ENCODE measurements around the gene MFN2. TPM values are rescaled to one million over a fixed set of nuclear protein-coding genes. Genes with fewer than 3 reads are reported as not detected.

Gene MFN2
- total and polyA plus RNA-seq, 9 of the 15 experiments (the other 6 are each of a cell fraction or from before 2014, with no cell fraction given): 10.5 to 158 (median 87.1) TPM

DNA sequence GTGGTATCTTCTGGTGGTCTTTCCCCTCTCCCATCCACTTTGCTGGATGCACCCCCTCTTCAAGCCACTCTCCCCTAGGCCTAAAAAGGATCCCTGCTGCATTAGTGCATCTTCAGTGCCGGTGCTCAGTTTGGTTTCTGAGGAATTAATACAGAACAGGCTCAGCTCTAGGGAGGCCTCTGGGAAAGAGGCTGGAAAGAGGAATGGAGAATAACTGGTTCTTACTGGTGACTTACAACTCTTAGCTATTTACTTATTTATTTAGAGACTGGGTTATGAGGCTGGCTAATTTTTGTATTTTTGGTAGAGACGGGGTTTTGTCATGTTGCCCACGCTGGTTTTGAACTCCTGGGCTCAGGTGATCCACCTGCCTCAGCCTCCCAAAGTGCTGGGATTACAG, 19.0 kb downstream of the MFN2 start (continued):
- TF ChIP-seq, protein P1, sequence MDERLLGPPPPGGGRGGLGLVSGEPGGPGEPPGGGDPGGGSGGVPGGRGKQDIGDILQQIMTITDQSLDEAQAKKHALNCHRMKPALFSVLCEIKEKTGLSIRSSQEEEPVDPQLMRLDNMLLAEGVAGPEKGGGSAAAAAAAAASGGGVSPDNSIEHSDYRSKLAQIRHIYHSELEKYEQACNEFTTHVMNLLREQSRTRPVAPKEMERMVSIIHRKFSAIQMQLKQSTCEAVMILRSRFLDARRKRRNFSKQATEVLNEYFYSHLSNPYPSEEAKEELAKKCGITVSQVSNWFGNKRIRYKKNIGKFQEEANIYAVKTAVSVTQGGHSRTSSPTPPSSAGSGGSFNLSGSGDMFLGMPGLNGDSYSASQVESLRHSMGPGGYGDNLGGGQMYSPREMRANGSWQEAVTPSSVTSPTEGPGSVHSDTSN (CRISPR knock-in tag; IDR thresholded peaks at IDR 0.05; ENCODE audit: low read depth): no peak
- TF ChIP-seq, protein P1 (tag; conservative IDR thresholded peaks at IDR 0.05; ENCODE audit: low read depth): no peak
- TF ChIP-seq RFX7 (CRISPR knock-in tag; IDR thresholded peaks at IDR 0.05): no peak

DNA sequence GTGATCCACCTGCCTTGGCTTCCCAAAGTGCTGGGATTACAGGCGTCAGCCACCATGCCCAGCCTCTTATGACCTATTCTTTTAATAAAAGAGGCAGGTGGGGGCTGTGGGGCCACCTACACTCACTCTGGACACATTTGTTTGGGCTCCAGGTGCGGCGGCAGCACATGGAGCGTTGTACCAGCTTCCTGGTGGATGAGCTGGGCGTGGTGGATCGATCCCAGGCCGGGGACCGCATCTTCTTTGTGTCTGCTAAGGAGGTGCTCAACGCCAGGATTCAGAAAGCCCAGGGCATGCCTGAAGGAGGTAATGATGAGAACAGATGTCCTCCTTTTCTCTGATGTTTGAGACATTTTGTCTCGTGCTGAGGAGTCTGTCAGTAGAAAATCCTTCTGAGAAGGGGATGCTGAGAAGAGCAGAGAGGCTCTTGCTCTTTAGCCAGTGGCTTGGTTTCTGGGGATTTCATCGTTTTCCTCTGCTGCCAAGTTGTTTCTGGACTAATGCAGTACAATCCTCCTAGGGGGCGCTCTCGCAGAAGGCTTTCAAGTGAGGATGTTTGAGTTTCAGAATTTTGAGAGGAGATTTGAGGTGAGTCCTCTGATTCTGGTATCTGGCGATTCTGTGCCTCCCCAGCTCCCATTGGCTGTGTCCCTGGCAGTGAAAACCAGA, 21.1 kb downstream of the MFN2 start:
- in situ Hi-C loops (cut with MboI) (no loop called here), intact Hi-C loops (cut with micrococcal nuclease) (no loop called here)
- Histone ChIP-seq H4K20me1 (replicated peaks; ENCODE audit: control insufficient read depth, insufficient read depth, low read length) (no peaks in the 10 kb centered on the region), H3K79me2 (ENCODE audit: control insufficient read depth, insufficient read depth, low read length) (peaks cover 3% of the 10 kb centered on the region; the same call in 1 of the 3 replicates), H2AFZ (ENCODE audit: low read depth, low read length) (no peak overlapping the region), H3K9me1 (ENCODE audit: control insufficient read depth, insufficient read depth, low read length) (no peaks in the 10 kb centered on the region), H3K4me3 (no peak overlapping the region), H3K36me3 (ENCODE audit: control insufficient read depth, insufficient read depth, low read length) (peaks cover 90% of the 10 kb centered on the region), H3K27me3 (ENCODE audit: control insufficient read depth in 2 of 2, insufficient read depth in 2 of 2, low read length in 2 of 2) (no peaks in the 10 kb centered on the region), H3K4me2 (ENCODE audit: insufficient read depth, low read length) (no peak overlapping the region), H3K9ac (ENCODE audit: insufficient read depth in 1 of 2, low read depth in 2 of 2, low read length in 2 of 2) (no peak overlapping the region), H3K9me3 (replicated peaks; ENCODE audit: control insufficient read depth, insufficient read depth, low read depth, low read length) (no peaks in the 10 kb centered on the region), H3K27ac (ENCODE audit: extremely low read depth, low read depth, low read length) (peak overlapping the region; percentile 50; the same call in 1 of the 3 replicates), H3K4me1 (replicated peaks in 1 of 2; ENCODE audit: control insufficient read depth in 2 of 2, insufficient read depth in 2 of 2, low read length in 2 of 2) (peaks cover 20 to 24% of the 10 kb centered on the region in 2 experiments; a peak in 4 of 5 replicates)
- peak in 1 of 4 experiments; percentile 85 for DNase-seq (ENCODE audit: extremely low read depth in 1 of 4, low spot score in 3 of 4)
- FAIRE-seq: peak; percentile 78
- BruUV-seq (replicated peaks): no TSS peak
- ChIA-PET POLR2A (interaction anchor here (0.6 to 1.1 kb wide), 2 partner anchors 10 to 23 kb away, joined by 3 read pairs; no protein-coding TSS in a partner anchor), CTCF (ENCODE audit: low intra/inter-chr PET ratio) (interaction anchor here (0.7 to 1.5 kb wide), 2 partner anchors 30 to 162 kb away, joined by 3 to 5 read pairs; no protein-coding TSS in a partner anchor)
- WGBS (ENCODE audit: insufficient coverage, low coverage, missing lambda C conversion rate): 67% methylated on average over 14 of the region's 14 CpGs
- peak; percentile 71 for ATAC-seq
- TF ChIP-seq ZFX (CRISPR knock-in tag; IDR thresholded peaks at IDR 0.05): no peak
- no peak for TF ChIP-seq FUS (optimal IDR thresholded peaks at IDR 0.05; ENCODE audit: low read depth, low read length)
- TF ChIP-seq, protein P2, sequence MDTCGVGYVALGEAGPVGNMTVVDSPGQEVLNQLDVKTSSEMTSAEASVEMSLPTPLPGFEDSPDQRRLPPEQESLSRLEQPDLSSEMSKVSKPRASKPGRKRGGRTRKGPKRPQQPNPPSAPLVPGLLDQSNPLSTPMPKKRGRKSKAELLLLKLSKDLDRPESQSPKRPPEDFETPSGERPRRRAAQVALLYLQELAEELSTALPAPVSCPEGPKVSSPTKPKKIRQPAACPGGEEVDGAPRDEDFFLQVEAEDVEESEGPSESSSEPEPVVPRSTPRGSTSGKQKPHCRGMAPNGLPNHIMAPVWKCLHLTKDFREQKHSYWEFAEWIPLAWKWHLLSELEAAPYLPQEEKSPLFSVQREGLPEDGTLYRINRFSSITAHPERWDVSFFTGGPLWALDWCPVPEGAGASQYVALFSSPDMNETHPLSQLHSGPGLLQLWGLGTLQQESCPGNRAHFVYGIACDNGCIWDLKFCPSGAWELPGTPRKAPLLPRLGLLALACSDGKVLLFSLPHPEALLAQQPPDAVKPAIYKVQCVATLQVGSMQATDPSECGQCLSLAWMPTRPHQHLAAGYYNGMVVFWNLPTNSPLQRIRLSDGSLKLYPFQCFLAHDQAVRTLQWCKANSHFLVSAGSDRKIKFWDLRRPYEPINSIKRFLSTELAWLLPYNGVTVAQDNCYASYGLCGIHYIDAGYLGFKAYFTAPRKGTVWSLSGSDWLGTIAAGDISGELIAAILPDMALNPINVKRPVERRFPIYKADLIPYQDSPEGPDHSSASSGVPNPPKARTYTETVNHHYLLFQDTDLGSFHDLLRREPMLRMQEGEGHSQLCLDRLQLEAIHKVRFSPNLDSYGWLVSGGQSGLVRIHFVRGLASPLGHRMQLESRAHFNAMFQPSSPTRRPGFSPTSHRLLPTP (IDR thresholded peaks at IDR 0.05; ENCODE audit: borderline replicate concordance, extremely low read depth, insufficient read length): no peak
- no peak for TF ChIP-seq ETV1 (tag; conservative IDR thresholded peaks at IDR 0.05; ENCODE audit: low read depth)
- TF ChIP-seq MYBL2 (IDR thresholded peaks at IDR 0.05; ENCODE audit: low read depth): no peak
- no peak for TF ChIP-seq MYBL2 (CRISPR knock-in tag; IDR thresholded peaks at IDR 0.05; ENCODE audit: borderline replicate concordance)
- no peak for TF ChIP-seq SREBF1 (IDR thresholded peaks at IDR 0.05; ENCODE audit: borderline replicate concordance, low read depth, low read length)
- no peak for TF ChIP-seq THRAP3 (IDR thresholded peaks at IDR 0.05; ENCODE audit: borderline replicate concordance)
- TF ChIP-seq, protein P3, sequence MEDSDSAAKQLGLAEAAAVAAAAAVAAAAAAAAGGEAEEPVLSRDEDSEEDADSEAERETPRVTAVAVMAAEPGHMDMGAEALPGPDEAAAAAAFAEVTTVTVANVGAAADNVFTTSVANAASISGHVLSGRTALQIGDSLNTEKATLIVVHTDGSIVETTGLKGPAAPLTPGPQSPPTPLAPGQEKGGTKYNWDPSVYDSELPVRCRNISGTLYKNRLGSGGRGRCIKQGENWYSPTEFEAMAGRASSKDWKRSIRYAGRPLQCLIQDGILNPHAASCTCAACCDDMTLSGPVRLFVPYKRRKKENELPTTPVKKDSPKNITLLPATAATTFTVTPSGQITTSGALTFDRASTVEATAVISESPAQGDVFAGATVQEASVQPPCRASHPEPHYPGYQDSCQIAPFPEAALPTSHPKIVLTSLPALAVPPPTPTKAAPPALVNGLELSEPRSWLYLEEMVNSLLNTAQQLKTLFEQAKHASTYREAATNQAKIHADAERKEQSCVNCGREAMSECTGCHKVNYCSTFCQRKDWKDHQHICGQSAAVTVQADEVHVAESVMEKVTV (CRISPR knock-in tag; IDR thresholded peaks at IDR 0.05): peak; percentile 30; the same call in 1 of the 2 replicates
- no peak for TF ChIP-seq NFE2 (IDR thresholded peaks at IDR 0.05; ENCODE audit: low read depth)
